ENCODE results near the gene PLXNC1. TPM values are rescaled to one million over a fixed set of nuclear protein-coding genes. Genes with fewer than 3 reads are reported as not detected.

The PLXNC1 gene
- total and polyA plus RNA-seq, 2 of the 8 experiments (the other 6 are each of a cell fraction or from before 2014, with no cell fraction given): 0.83 to 2.0 TPM

- TF ChIP-seq ASH2L (IDR thresholded peaks at IDR 0.05; ENCODE audit: low read length) (no peak), SUZ12 (IDR thresholded peaks at IDR 0.05; ENCODE audit: low read length) (peak; percentile 82), EZH2 (IDR thresholded peaks at IDR 0.05; ENCODE audit: low read depth, low read length, severe bottlenecking) (peak; percentile 78), HDAC2 (IDR thresholded peaks at IDR 0.05; ENCODE audit: borderline replicate concordance in 1 of 2, low read depth in 2 of 2, low read length in 2 of 2) (no peak), KDM5A (IDR thresholded peaks at IDR 0.05; ENCODE audit: low read length) (no peak), RNF2 (IDR thresholded peaks at IDR 0.05; ENCODE audit: borderline replicate concordance, low read depth, low read length, missing control alignments, poor library complexity, severe bottlenecking) (no peak), TCF12 (IDR thresholded peaks at IDR 0.05; ENCODE audit: low read depth, low read length) (no peak), RFX5 (IDR thresholded peaks at IDR 0.05; ENCODE audit: borderline replicate concordance, low read depth, low read length) (no peak), HDAC6 (IDR thresholded peaks at IDR 0.05; ENCODE audit: low read depth, low read length) (no peak)
- POLR2A ChIA-PET (ENCODE audit: partially characterized antibody): no interaction called here
- DNase-seq (ENCODE audit: low read depth in 1 of 2, low spot score in 2 of 2) (no peak), FAIRE-seq (no peak)
- H4K8ac ChIP-seq (ENCODE audit: extremely low read depth, insufficient read depth, low read length): 0 out of 2 replicates have a peak overlapping the region, but pooled peaks have one; percentile 63
- H3K79me2 ChIP-seq (ENCODE audit: control insufficient read depth in 1 of 2, insufficient read depth in 2 of 2, low read length in 2 of 2): no peaks in the 10 kb centered on the region
- no peak overlapping the region for H2AK5ac ChIP-seq (ENCODE audit: low read depth, low read length)
- 0 out of 2 replicates have a peak overlapping the region, but pooled peaks have one; percentile 42 for H3K18ac ChIP-seq (ENCODE audit: extremely low read depth, low read length)
- no peak overlapping the region for H2BK120ac ChIP-seq (replicated peaks; ENCODE audit: low read depth, low read length)
- no peak overlapping the region for H3K14ac ChIP-seq (ENCODE audit: insufficient read length)
- no peak overlapping the region for H3K56ac ChIP-seq (replicated peaks; ENCODE audit: insufficient read length, low read depth, low read length)
- no peak overlapping the region for H2BK15ac ChIP-seq (ENCODE audit: low read length)
- H2BK20ac ChIP-seq (ENCODE audit: low read length): no peak overlapping the region
- no peaks in the 10 kb centered on the region for H3K79me1 ChIP-seq (ENCODE audit: low read depth, low read length)
- H3K4ac ChIP-seq (replicated peaks; ENCODE audit: insufficient read length, low read depth, low read length): no peak overlapping the region
- H3K36me3 ChIP-seq (ENCODE audit: control insufficient read depth in 2 of 4, insufficient read depth in 4 of 4, low read length in 3 of 4): no peaks in the 10 kb centered on the region; a peak in 1 of 8 replicates
- H3K9ac ChIP-seq (replicated peaks in 1 of 4; ENCODE audit: extremely low read depth in 1 of 4, low read depth in 3 of 4, low read length in 3 of 4): no peak overlapping the region
- no peak overlapping the region for H4K5ac ChIP-seq (ENCODE audit: insufficient read length, low read depth, low read length)
- H2BK12ac ChIP-seq (ENCODE audit: low read depth, low read length): no peak overlapping the region
- WGBS, 2 experiments (ENCODE audit: extremely low coverage in 1 of 2, insufficient coverage in 1 of 2, insufficient read length in 1 of 2, insufficient replicate concordance in 2 of 2, low coverage in 1 of 2, low lambda C conversion rate in 2 of 2, missing lambda C conversion rate in 1 of 2): 8% methylated on average over 30 of the region's 33 CpGs; no CpG with 5 or more reads in 1 of the 2 experiments
- CTCF ChIA-PET (ENCODE audit: partially characterized antibody): interaction anchor here (0.8 to 2.1 kb wide), 7 partner anchors 7 to 605 kb away, joined by 3 to 7 read pairs (median 3); no protein-coding TSS in a partner anchor
- no peak overlapping the region for H4K91ac ChIP-seq (replicated peaks; ENCODE audit: insufficient read length, low read length)
- H2AFZ ChIP-seq (ENCODE audit: low read length): no peak overlapping the region
- no peak overlapping the region for H3K27ac ChIP-seq (ENCODE audit: low read depth, low read length)
- H3K4me3 ChIP-seq (ENCODE audit: extremely low read depth in 1 of 4, insufficient read depth in 2 of 4, low read depth in 3 of 4, low read length in 4 of 4): peak overlapping the region; percentile 38 to 70 (median 58); a peak in 7 of 8 replicates
- no peak overlapping the region for H3K23ac ChIP-seq (ENCODE audit: insufficient read length)
- H3K27me3 ChIP-seq (replicated peaks in 1 of 4; ENCODE audit: control insufficient read depth in 3 of 4, extremely low read depth in 1 of 4, insufficient read depth in 3 of 4, low read length in 3 of 4): peaks cover 44 to 74% (median 66%) of the 10 kb centered on the region in 4 experiments
- no peaks in the 10 kb centered on the region for H3K9me3 ChIP-seq (ENCODE audit: insufficient read depth in 2 of 2, low read depth in 1 of 2, low read length in 1 of 2)
- H3K4me2 ChIP-seq (ENCODE audit: insufficient read depth in 1 of 2, low read depth in 2 of 2, low read length in 2 of 2): peak overlapping the region; percentile 84 to 90
- peaks cover 4 to 25% (median 17%) of the 10 kb centered on the region in 4 experiments for H3K4me1 ChIP-seq (replicated peaks in 1 of 4; ENCODE audit: control insufficient read depth in 3 of 4, insufficient read depth in 4 of 4, low read length in 3 of 4)
- peaks cover 16% of the 10 kb centered on the region; the same call in 1 of the 2 replicates for H3K23me2 ChIP-seq (ENCODE audit: low read depth, low read length)
- H2BK5ac ChIP-seq (ENCODE audit: low read depth, low read length): no peak overlapping the region
- H4K20me1 ChIP-seq (replicated peaks in 1 of 2; ENCODE audit: control insufficient read depth in 1 of 2, insufficient read depth in 2 of 2, low read length in 2 of 2): peaks cover 0 to 3% of the 10 kb centered on the region in 2 experiments
Observed at GRCh38 chr12:94150240-94151121, 2.1 kb downstream of the PLXNC1 start.
